B cell (primary cell): ENCODE results near the gene MTMR4. TPM values are rescaled to one million over a fixed set of nuclear protein-coding genes. Genes with fewer than 3 reads are reported as not detected.

ENCODE experiments used
- ATAC-seq: fragments of 200-7000 bp; cut with Tn5 transposase; one replicate; pipeline ENCODE4 v1.10.0; 2021; ENCODE audit warnings: low read depth, mild to moderate bottlenecking, moderate number of reproducible peaks, moderate library complexity
- CTCF ChIA-PET: fragments of 350-600 bp; sonication (Branson Sonifier 250); formaldehyde crosslinking; loops from one replicate; lab custom pipeline; 2021; ENCODE audit warnings: antibody characterized with exemption, inconsistent platforms; lab: Charles Lee
- POLR2A ChIA-PET: fragments of 350-600 bp; sonication (Branson Sonifier 250); formaldehyde crosslinking; loops from one replicate; lab custom pipeline; 2021; ENCODE audit warnings: antibody characterized with exemption; lab: Charles Lee
- DNase-seq: peaks from one replicate; pipeline ENCODE4 v3.0.0; 2013
- H2AFZ ChIP-seq: 2 replicates; pipeline ENCODE4 v1.6.1; 2012; ENCODE audit warnings: mild to moderate bottlenecking, low read depth, low read length; ENCODE audit not compliant: insufficient read depth, poor library complexity, severe bottlenecking
- H3K27ac ChIP-seq, 2 donors: 1 replicate in 1 of 2; 2 replicates in 1 of 2; pipeline ENCODE4 v1.5.1; 2012 to 2013; ENCODE audit warnings: low read length in 2 of 2, mild to moderate bottlenecking in 2 of 2, moderate library complexity in 1 of 2
- H3K27me3 ChIP-seq, 4 experiments: fragments of 200-600 bp in 1 of 4; sonication (generic) in 1 of 4; replicated peaks in 1 of 4; 1 replicate in 2 of 4; 2 replicates in 2 of 4; pipeline versions ENCODE4 v1.6.1 to v1.7.0; 2013 to 2016; ENCODE audit warnings: low read length in 3 of 4, mild to moderate bottlenecking in 2 of 4, mixed read lengths in 1 of 4, moderate library complexity in 1 of 4; ENCODE audit not compliant: insufficient read depth in 4 of 4, control insufficient read depth in 3 of 4; ENCODE audit errors: control extremely low read depth in 1 of 4
- H3K36me3 ChIP-seq, 2 experiments: replicated peaks in 1 of 2; 1 replicate in 1 of 2; 2 replicates in 1 of 2; pipeline versions ENCODE4 v1.6.1 to v1.7.1; 2013; ENCODE audit warnings: low read length in 1 of 2; ENCODE audit not compliant: insufficient read depth in 2 of 2, control insufficient read depth in 1 of 2; ENCODE audit errors: control extremely low read depth in 1 of 2, extremely low read depth in 1 of 2
- H3K4me1 ChIP-seq, 2 donors: fragments of 200-600 bp in 1 of 2; sonication (generic) in 1 of 2; 1 replicate in 1 of 2; 2 replicates in 1 of 2; pipeline versions ENCODE4 v1.5.1 to v1.6.1; 2013 to 2017; ENCODE audit warnings: low read length in 2 of 2; ENCODE audit not compliant: control insufficient read depth in 2 of 2, insufficient read depth in 2 of 2
- H3K4me2 ChIP-seq: replicated peaks from 2 replicates; pipeline ENCODE3; 2012; ENCODE audit warnings: mild to moderate bottlenecking, low read depth, low read length; ENCODE audit not compliant: poor library complexity, severe bottlenecking
- H3K4me3 ChIP-seq, 5 experiments: fragments of 200-600 bp in 1 of 5; sonication (generic) in 1 of 5; 1 replicate in 3 of 5; 2 replicates in 2 of 5; pipeline versions ENCODE4 v1.5.1 to v1.7.0; 2011 to 2016; ENCODE audit warnings: low read length in 4 of 5, mild to moderate bottlenecking in 4 of 5, low read depth in 2 of 5, control low read depth in 1 of 5, moderate library complexity in 1 of 5; ENCODE audit not compliant: insufficient read depth in 1 of 5; ENCODE audit errors: control extremely low read depth in 1 of 5, extremely low read depth in 1 of 5
- H3K79me2 ChIP-seq: fragments of 200-600 bp; sonication (generic); one replicate; pipeline ENCODE4 v1.6.0; 2016; ENCODE audit warnings: low read length; ENCODE audit not compliant: control insufficient read depth, insufficient read depth
- H3K9ac ChIP-seq: fragments of 200-600 bp; sonication (generic); 2 replicates; pipeline ENCODE4 v1.6.1; 2017; ENCODE audit warnings: mild to moderate bottlenecking, low read length, moderate library complexity
- H3K9me3 ChIP-seq, 3 donors: one replicate each; pipeline versions ENCODE4 v1.6.1 to v1.7.1; 2013; ENCODE audit warnings: low read length in 2 of 3; ENCODE audit not compliant: control insufficient read depth in 2 of 3, insufficient read depth in 1 of 3; ENCODE audit errors: control extremely low read depth in 1 of 3
- H4K20me1 ChIP-seq: 2 replicates; pipeline ENCODE4 v1.6.0; 2012; ENCODE audit warnings: mild to moderate bottlenecking, low read length; ENCODE audit not compliant: insufficient read depth, control insufficient read depth, poor library complexity, severe bottlenecking
- H3K27ac Mint-ChIP-seq: one replicate; pipeline ENCODE4 v1.8.0; 2021; ENCODE audit warnings: mixed read lengths
- H3K27me3 Mint-ChIP-seq: one replicate; pipeline ENCODE4 v1.8.0; 2021; ENCODE audit warnings: mixed read lengths
- H3K4me1 Mint-ChIP-seq: one replicate; pipeline ENCODE4 v1.8.0; 2021; ENCODE audit warnings: mixed read lengths
- H3K4me3 Mint-ChIP-seq: one replicate; pipeline ENCODE4 v1.8.0; 2021; ENCODE audit warnings: mixed read lengths
- H3K9me3 Mint-ChIP-seq: one replicate; pipeline ENCODE4 v1.8.0; 2022; ENCODE audit warnings: mixed read lengths; ENCODE audit not compliant: insufficient read depth
- CTCF ChIP-seq: fragments of 200-600 bp; IDR thresholded peaks from one replicate; pipeline ENCODE4 v1.8.0; 2022; ENCODE audit warnings: antibody characterized with exemption, mild to moderate bottlenecking
- EZH2 ChIP-seq: IDR thresholded peaks from 2 replicates; pipeline ENCODE4 v1.6.1; 2012; ENCODE audit warnings: borderline replicate concordance, low read depth, mild to moderate bottlenecking, moderate library complexity, low read length; ENCODE audit not compliant: insufficient read depth, poor library complexity, severe bottlenecking
- WGBS: methylation state at CpG from one replicate; pipeline ENCODE4 v1.1.5; 2013; ENCODE audit warnings: missing lambda C conversion rate; ENCODE audit not compliant: insufficient coverage; 5-methylcytosine and 5-hydroxymethylcytosine counted together
- intact Hi-C: fragments of 100-400 bp; cut with micrococcal nuclease; formaldehyde crosslinking; loops from one replicate; pipeline ENCODE4 v1.10.0; 2022
- polyA plus RNA-seq: library from polyadenylated mRNA; depleted of rRNA; stranded (reverse); fragments of >200 nt; gene quantifications from 2 replicates; pipeline ENCODE4 v1.2.3, GENCODE V29; 2012
- total RNA-seq, 2 donors: library from RNA; stranded (reverse); fragments of 120-200 nt in 1 of 2; gene quantifications; 1 replicate in 1 of 2; 2 replicates in 1 of 2; pipeline versions ENCODE4 v1.2.3 to v1.2.4, GENCODE V29; 2013 to 2022

MTMR4 gene
- total and polyA plus RNA-seq, 2 donors (not counting 1 experiment from before 2014, with no cell fraction given), result 35.2 to 84.7 TPM

GRCh38 chr17:58480090-58480489 is 34.3 kb downstream of the MTMR4 start:
- DNase-seq (no peak), ATAC-seq (no peak)
- peaks cover 1 to 16% of the 10 kb centered on the region in 2 experiments for H3K36me3 ChIP-seq
- H3K4me3 ChIP-seq, result no peak overlapping the region
- no peak overlapping the region for H2AFZ ChIP-seq
- no peak overlapping the region for H3K27ac ChIP-seq
- no peaks in the 10 kb centered on the region for H3K9me3 ChIP-seq
- no peaks in the 10 kb centered on the region for H3K27me3 ChIP-seq
- no peaks in the 10 kb centered on the region for H4K20me1 ChIP-seq
- Mint-ChIP-seq H3K27ac (no peak overlapping the region), H3K9me3 (no peaks in the 10 kb centered on the region), H3K4me3 (no peak overlapping the region), H3K27me3 (no peaks in the 10 kb centered on the region), H3K4me1 (no peaks in the 10 kb centered on the region)
- no peak overlapping the region for H3K4me2 ChIP-seq
- H3K79me2 ChIP-seq, result no peaks in the 10 kb centered on the region
- no CpG with 5 or more reads among the region's 6 CpGs for WGBS
- H3K4me1 ChIP-seq, result no peaks in the 10 kb centered on the region
- CTCF ChIA-PET, result interaction anchor here (0.9 kb wide), 1 partner anchor 176 kb away, joined by 3 read pairs; no protein-coding TSS in a partner anchor
- no peak overlapping the region for H3K9ac ChIP-seq
- intact Hi-C loops, result no loop called here
- POLR2A ChIA-PET, result no interaction called here
- TF ChIP-seq CTCF, result no peak
- TF ChIP-seq EZH2, result no peak

- no peak overlapping the region for H3K4me3 ChIP-seq
- ChIA-PET POLR2A (no interaction called here), CTCF (no interaction called here)
- no peaks in the 10 kb centered on the region for H3K4me1 Mint-ChIP-seq
- WGBS, result 100% methylated on average over 2 of the region's 18 CpGs
- no peaks in the 10 kb centered on the region for H3K27me3 ChIP-seq
- H3K4me3 Mint-ChIP-seq, result no peak overlapping the region
- no peak overlapping the region for H3K9ac ChIP-seq
- no peaks in the 10 kb centered on the region for H3K79me2 ChIP-seq
- H4K20me1 ChIP-seq, result no peaks in the 10 kb centered on the region
- H3K4me2 ChIP-seq, result no peak overlapping the region
- no peak overlapping the region for H3K27ac ChIP-seq
- no peak overlapping the region for H2AFZ ChIP-seq
- no peak for TF ChIP-seq CTCF
- no peak for TF ChIP-seq EZH2
- no peaks in the 10 kb centered on the region for H3K27me3 Mint-ChIP-seq
- ATAC-seq (no peak), DNase-seq (no peak)
- no peak overlapping the region for H3K27ac Mint-ChIP-seq
- intact Hi-C loops, result no loop called here
- H3K9me3 Mint-ChIP-seq, result no peaks in the 10 kb centered on the region
- no peaks in the 10 kb centered on the region for H3K9me3 ChIP-seq
- no peaks in the 10 kb centered on the region for H3K4me1 ChIP-seq
- peaks cover 1 to 16% of the 10 kb centered on the region in 2 experiments for H3K36me3 ChIP-seq
Measured at GRCh38 chr17:58476812-58477211, 37.6 kb downstream of the MTMR4 start.
